Cerebellar cortex (tissue), 1 donor: ENCODE data around the gene MAN2A2.
"Not testable (repeated sequence)": the region's sequence is repeated elsewhere in the genome, so short reads cannot be mapped to it uniquely, and the experiment has no call there.

Source experiments
- DNase-seq: peaks from one replicate; pipeline ENCODE4 v3.0.0-alpha.2; 2015; ENCODE audit warnings: low spot score

MAN2A2 gene

DNA sequence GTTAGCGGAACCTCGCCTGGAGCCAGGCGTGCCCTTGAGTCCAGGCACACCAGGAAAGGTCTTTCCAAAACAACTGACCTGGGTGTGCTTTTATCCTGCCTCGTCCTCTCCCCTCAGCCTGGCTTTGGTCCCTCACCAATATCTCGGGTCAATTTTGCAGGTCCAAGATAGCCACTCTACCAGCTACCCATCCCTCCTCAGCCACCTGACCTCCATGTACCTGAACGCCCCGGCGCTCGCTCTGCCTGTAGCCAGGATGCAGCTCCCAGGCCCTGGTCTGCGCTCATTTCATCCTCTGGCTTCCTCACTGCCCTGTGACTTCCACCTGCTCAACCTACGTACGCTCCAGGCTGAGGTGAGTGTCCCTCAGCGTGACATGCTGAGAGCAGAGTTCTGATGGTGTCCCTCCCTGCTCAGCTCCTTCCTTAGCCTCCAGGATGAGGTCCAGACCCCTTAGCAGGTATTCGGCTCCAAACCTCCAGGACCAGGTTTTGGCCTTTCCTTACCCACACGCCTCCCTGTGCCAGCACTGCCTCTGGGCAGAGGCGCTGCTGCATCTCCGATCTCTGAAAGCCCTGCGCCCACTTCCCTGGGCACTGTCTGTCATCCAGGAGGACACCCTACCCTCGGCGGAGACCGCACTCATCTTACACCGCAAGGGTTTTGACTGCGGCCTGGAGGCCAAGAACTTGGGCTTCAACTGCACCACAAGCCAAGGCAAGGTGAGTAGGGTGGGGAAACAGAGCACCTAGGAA lies 15.1 kb downstream of the MAN2A2 start:
- no peak for DNase-seq

GRCh38 chr15:90918835-90919234 lies 15.7 kb downstream of the MAN2A2 start:
- DNase-seq, result no peak

DNA sequence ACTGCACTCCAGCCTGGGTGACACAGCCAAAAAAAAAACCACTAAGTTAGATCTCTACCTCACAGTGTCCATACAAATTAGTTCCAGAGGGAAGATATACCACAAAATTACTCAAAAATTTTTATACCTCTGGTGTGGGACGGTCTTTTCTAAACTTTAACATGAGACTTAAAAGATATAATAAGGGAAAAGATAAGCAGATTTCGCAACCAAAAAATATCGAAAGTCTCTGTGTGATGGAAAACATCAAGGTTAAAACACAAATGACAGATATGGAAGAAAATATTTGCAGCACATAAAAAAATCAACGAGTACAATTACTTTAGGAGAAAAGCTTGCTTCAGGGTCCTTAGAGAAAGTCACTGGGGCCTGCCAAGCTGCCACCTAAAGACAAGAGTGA lies 18.8 kb downstream of the MAN2A2 start:
- no peak for DNase-seq

DNA sequence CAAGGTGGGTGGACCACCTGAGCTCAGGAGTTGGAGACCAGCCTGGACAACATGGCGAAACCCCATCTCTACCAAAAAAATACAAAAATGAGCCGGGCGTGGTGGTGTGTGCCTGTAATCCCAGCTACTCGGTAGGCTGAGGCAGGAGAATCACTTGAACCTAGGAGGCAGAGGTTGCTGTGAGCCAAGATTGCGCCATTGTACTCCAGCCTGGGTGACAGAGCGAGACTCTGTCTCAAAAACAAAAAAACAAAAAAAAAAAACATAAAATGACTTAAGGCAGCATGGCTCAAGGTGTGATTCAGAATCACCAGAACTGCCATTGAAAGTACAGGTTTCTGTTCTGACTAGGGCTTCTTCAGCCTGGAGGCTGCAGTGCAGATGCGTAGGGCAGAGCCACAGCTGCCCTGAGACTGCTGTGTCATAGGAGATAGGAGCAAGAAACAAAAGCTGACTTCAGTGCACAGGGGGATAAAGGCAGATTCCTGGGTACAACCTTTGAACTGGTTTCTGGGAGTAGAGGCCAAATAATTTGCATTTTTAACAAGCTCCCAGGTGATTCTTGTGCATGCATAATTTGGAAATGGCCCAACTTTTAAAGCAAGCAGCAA lies 19.7 kb downstream of the MAN2A2 start:
- DNase-seq, result not testable (repeated sequence)

DNA sequence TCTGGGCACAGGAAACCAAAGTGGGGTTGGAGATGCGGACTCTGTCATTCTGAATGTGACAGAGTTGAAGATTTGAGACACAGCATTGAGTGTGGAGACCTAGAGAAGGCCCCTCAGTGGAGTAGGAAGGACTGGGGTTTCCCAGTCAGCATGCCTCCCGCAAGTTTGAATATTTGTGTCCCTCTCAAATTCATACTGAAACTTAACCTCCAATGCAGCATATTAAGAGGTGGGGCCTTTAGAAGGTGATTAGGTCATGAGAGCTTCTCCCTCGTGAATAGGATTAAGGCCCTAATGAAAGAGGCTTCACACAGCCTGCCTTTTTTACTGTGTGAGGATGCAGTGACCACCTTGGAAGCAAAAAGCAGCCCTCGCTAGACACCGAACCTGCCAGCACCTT lies 21.3 kb downstream of the MAN2A2 start:
- no peak for DNase-seq

GRCh38 chr15:90926766-90927165 lies 23.7 kb downstream of the MAN2A2 start:
- DNase-seq, result not testable (repeated sequence)

DNA sequence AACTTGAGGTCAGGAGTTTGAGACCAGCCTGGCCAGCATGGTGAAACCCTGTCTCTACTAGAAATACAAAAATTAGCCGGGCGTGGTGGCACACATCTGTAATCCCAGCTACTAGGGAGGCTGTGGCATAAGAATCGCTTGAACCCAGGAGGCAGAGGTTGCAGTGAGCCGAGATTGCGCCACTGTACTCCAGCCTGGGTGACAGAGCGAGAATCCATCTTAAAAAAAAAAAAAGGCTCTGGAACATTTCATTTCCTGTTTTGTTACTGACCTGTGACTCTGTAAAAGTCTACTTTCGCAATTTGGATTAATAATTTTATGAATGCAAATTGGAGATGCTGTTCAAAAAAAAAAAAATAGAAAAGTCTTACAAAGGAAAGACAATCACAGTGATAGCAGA lies 25.0 kb downstream of the MAN2A2 start:
- DNase-seq, result not testable (repeated sequence)

- DNase-seq, result no peak
Observed at GRCh38 chr15:90929246-90930019, 26.3 kb downstream of the MAN2A2 start.

DNA sequence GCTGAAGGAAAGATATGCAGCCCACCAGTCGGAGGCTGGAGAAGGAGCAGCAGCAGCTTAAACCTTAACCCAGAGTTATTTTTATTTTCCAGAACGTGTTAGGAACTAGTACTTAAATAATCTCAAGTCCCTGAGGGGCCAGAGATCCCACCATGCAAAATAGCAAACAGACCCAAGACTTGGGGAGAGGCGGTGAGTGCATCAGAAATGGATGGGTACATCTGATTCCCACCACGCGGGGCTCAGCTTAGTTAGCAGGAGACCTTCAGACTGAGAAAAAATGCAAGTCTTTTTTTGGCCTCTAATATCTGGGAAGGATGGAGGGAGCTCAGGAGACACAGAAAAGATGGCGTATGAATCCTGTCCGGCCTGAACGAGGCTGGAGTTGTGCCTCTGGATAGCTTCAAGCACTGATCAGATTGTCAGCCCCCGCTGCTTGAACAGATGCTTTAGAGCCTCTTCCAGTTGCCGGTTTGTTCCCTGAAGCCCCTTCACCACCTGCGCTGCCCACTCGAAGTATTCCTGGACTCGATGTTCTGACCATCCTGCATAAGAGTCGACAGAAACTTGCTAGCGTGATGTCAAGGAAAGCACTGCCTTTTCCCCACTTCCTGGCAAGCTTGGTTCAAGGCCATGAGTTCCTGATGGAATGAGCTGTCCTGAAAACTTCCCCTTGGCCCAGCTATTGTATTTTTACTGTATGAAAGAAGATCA lies 27.9 kb downstream of the MAN2A2 start:
- peak; percentile 35 for DNase-seq

DNA sequence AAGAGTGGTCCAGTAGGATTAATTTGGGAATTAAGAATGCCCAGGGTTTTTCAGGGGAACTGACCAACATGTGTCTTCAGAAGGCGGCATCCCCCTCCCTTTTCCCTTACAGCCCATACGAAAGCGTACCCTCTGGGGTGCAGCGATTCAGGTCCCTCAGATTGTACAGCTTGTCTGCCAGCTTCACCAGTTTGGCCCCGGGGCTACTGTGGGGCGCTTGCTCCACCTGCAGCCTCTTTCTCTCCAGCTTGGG lies 28.4 kb downstream of the MAN2A2 start:
- no peak for DNase-seq

DNA sequence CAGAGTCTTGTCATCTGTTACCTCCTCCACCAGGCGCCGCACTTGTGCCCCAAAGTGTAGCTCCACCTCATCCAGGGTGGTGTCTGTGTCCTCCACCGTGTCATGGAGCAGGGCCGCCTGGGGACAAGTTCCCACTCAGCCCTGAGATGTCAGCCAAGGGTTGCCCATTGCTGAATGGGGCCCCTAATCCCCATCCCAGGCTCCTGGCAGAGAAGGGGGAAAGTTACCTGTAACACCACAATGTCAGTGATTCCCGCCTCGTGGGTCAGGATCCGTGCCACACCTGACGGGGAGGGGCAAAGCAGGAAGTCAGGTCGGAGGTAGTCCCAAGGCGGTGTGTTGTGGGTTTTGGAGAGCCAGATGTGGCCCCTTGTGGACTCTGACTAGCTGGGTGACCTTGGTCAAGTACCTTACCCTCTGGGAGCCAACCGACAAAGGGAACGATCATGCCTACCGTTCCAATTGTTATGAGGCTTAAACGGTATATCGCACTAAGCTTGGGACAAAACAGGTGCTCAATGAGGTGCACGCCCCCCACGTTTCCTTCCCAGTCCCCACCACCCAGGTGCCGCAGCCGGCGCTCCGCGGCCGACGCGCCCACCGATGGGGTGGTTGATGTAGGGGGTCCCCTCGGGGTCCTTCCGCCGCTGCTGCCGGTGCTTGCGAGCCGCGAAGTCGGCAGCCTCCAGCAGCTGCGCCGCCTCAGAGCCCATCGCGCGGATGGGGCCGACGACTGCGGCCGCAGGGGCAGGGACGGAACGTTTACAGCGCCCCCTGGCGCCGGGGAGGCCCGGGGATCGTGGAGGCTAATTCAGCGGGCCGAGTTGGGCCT lies 28.9 kb downstream of the MAN2A2 start, which contains the start of gene HDDC3:
TSS of gene HDDC3 (minus strand) at position 722 of the 832 bp plus-strand sequence. CDS start at position 713, 9 bp downstream.
- peak; percentile 90 for DNase-seq

GRCh38 chr15:90932660-90932991 lies 29.5 kb downstream of the MAN2A2 start:
- DNase-seq, result no peak

DNA sequence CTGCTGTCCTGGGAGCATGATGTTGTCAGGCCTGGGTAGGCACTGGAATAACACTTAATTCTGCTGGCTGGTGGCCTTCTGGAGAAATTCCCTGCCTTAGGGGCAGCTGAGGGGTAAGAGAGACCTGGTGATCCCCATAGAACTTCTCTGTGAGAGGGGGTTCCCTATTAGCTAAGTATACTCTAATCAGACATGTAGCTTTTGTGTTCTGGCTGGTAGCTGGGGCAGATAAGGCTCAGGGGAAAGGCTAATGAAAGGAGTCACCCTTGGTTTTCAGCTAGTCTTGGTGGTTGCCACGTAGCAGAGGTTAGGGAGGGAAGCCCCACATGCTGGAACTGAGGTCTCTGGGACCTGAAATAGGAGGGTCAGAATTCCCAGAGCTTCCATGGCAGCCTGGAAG lies 30.2 kb downstream of the MAN2A2 start:
- DNase-seq, result no peak

DNA sequence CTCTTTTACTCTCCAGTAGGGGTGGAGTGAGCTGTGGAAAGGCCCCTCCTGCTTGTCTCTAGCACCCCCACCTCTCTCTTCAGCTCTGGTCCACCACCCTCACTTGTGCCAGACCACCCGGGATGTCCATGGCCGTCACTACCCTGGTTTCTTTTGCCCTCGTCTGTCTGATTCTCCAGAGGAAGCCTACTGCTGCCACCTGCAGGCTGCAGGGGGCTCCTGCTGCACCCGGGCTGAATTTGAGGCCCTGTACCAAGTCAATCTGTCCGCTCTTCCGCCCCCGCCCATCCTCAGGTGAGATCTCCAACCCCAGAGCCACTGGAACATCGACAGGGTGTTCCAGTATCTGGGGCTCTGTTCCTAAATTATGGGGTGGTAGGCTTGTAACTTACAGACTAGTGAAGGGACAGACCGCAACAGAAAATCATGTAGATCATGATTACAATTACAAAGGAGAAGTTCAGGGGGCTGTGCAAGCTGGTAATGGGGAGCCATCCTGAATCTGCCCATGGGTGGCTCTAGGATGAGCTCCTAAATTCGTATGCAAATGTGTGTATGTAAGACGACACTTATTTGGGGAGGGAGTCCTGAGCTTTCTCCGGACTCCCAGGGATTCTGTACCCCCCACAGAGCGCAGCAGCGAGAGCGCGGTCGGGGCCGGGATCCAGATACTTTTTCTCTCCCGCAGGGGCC lies 31.3 kb downstream of the MAN2A2 start:
- peak; percentile 93 for DNase-seq

DNA sequence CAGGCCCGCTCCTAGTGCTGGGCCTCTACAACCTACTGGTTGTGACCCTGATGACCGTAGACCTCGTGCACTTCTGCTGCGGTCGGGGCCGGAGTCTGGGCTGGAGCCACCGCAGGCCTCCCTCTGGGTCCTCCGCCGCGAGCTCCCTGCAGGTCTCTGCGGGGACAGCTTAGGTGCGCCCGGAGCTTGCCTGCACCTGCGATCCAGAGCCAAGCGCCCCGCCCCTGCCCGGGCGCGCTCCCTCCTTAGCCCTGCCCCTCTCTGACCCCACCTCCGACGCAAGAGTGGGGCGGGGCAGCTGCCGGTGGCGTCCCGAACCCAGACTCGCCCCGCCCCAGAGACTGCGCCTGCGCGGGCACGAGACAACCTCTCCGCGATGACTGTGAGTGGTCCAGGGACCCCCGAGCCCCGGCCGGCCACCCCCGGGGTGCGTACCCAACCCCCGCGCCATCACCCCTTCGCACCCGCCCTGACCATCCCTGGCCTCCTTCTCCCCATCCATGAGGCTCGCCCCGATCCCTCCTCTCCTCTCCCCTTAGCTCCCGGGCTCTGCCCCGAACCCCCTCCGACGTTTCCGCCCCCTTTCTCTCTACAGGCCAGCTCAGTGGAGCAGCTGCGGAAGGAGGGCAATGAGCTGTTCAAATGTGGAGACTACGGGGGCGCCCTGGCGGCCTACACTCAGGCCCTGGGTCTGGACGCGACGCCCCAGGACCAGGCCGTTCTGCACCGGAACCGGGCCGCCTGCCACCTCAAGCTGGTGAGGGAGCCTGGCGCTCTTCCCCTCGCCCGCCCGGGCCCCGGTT lies 32.0 kb downstream of the MAN2A2 start, which contains the start of gene UNC45A:
TSS of gene UNC45A (plus strand) at position 337 of the 803 bp plus-strand sequence. CDS start at position 377, 40 bp downstream.
- DNase-seq, result peak; percentile 95

GRCh38 chr15:90936823-90937222 lies 33.7 kb downstream of the MAN2A2 start:
- DNase-seq, result no peak

- no peak for DNase-seq
Observed at GRCh38 chr15:90938261-90938660, 35.2 kb downstream of the MAN2A2 start.

GRCh38 chr15:90939756-90940155 lies 36.7 kb downstream of the MAN2A2 start:
- no peak for DNase-seq

DNA sequence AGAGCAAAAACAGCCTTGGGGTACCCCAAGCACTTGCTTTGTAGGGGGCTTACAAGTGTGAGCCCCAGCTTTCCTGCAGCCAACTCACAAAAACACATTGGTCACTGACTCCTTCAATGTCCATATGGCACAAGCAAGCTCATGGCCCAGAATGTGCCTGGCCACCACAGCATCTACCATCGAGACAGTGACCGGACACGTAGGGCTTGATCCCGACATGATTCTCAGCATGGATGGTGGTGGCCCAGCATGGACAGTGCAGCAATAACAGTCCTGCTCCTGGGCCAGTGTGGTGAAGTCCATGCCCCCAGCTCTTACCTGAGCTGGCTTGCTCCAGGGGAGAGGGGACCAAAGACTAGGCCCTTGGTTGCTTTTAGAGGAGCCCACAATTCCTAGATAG lies 37.9 kb downstream of the MAN2A2 start:
- no peak for DNase-seq
